Osteocyte (in vitro differentiated cells): ENCODE measurements around the gene PLD3. TPM values are rescaled to one million over a fixed set of nuclear protein-coding genes. Genes with fewer than 3 reads are reported as not detected.

Experiments used
- DNase-seq: peaks from one replicate; pipeline ENCODE4 v3.0.0; 2021; ENCODE audit warnings: mixed read lengths; ENCODE audit not compliant: unreplicated experiment; ENCODE audit errors: extremely low spot score
- H3K27ac Mint-ChIP-seq: one replicate; pipeline ENCODE4 v1.8.0; 2021; ENCODE audit warnings: mild to moderate bottlenecking, mixed read lengths; ENCODE audit not compliant: unreplicated experiment
- H3K27me3 Mint-ChIP-seq: one replicate; pipeline ENCODE4 v1.8.0; 2021; ENCODE audit warnings: mixed read lengths; ENCODE audit not compliant: unreplicated experiment
- H3K36me3 Mint-ChIP-seq: one replicate; pipeline ENCODE4 v1.8.0; 2021; ENCODE audit warnings: mixed read lengths; ENCODE audit not compliant: unreplicated experiment
- H3K4me1 Mint-ChIP-seq: one replicate; pipeline ENCODE4 v1.8.0; 2021; ENCODE audit warnings: mixed read lengths; ENCODE audit not compliant: unreplicated experiment
- H3K4me3 Mint-ChIP-seq: one replicate; pipeline ENCODE4 v1.8.0; 2021; ENCODE audit warnings: mild to moderate bottlenecking, moderate library complexity, mixed read lengths; ENCODE audit not compliant: unreplicated experiment
- H3K9me3 Mint-ChIP-seq: one replicate; pipeline ENCODE4 v1.8.0; 2021; ENCODE audit warnings: mixed read lengths; ENCODE audit not compliant: unreplicated experiment
- CTCF ChIP-seq: fragments of 200-600 bp; sonication (generic); IDR thresholded peaks from 2 replicates; pipeline ENCODE4 v1.5.0; 2021; ENCODE audit warnings: antibody characterized with exemption, mild to moderate bottlenecking, moderate library complexity
- total RNA-seq: library from RNA; stranded (reverse); gene quantifications from 2 replicates; pipeline ENCODE4 v1.2.1, GENCODE V29; 2021

Gene PLD3
- total RNA-seq, 1 donor from 2014 or later: 499 TPM

GRCh38 chr19:40419066-40419612, 70.6 kb downstream of the PLD3 start:
- Mint-ChIP-seq H3K4me1 (peaks cover 42% of the 10 kb centered on the region), H3K4me3 (peak overlapping the region; percentile 11), H3K27ac (peak overlapping the region; percentile 23), H3K27me3 (no peaks in the 10 kb centered on the region), H3K36me3 (peaks cover 3% of the 10 kb centered on the region), H3K9me3 (no peaks in the 10 kb centered on the region)
- TF ChIP-seq CTCF: no peak
- DNase-seq: no peak

- no peaks in the 10 kb centered on the region for H3K27me3 Mint-ChIP-seq
- peak overlapping the region; percentile 11 for H3K4me3 Mint-ChIP-seq
- peaks cover 3% of the 10 kb centered on the region for H3K36me3 Mint-ChIP-seq
- no peaks in the 10 kb centered on the region for H3K9me3 Mint-ChIP-seq
- peak overlapping the region; percentile 40 for H3K27ac Mint-ChIP-seq
- DNase-seq: no peak
- peaks cover 40% of the 10 kb centered on the region for H3K4me1 Mint-ChIP-seq
- no peak for TF ChIP-seq CTCF
These were observed 71.3 kb downstream of the PLD3 start for GRCh38 chr19:40419780-40420179.

- Mint-ChIP-seq H3K27me3 (no peaks in the 10 kb centered on the region), H3K9me3 (no peaks in the 10 kb centered on the region), H3K27ac (peak overlapping the region; percentile 92), H3K36me3 (peaks cover 3% of the 10 kb centered on the region), H3K4me1 (peaks cover 34% of the 10 kb centered on the region), H3K4me3 (peak overlapping the region; percentile 80)
- DNase-seq: no peak
- no peak for TF ChIP-seq CTCF
These were observed 71.9 kb downstream of the PLD3 start for GRCh38 chr19:40420451-40420765.

- peak overlapping the region; percentile 80 for H3K4me3 Mint-ChIP-seq
- DNase-seq: peak; percentile 96
- H3K9me3 Mint-ChIP-seq: no peaks in the 10 kb centered on the region
- TF ChIP-seq CTCF: peak; percentile 99
- H3K27me3 Mint-ChIP-seq: no peaks in the 10 kb centered on the region
- peak overlapping the region; percentile 92 for H3K27ac Mint-ChIP-seq
- H3K36me3 Mint-ChIP-seq: peaks cover 3% of the 10 kb centered on the region
- peaks cover 33% of the 10 kb centered on the region for H3K4me1 Mint-ChIP-seq
These were observed 72.6 kb downstream of the PLD3 start for GRCh38 chr19:40420766-40421765.
